GM21528 (cell line): ENCODE data around the gene RAPGEF6.
"Not testable (repeated sequence)": the region's sequence is repeated elsewhere in the genome, so short reads cannot be mapped to it uniquely, and the experiment has no call there.

Source experiments
- ATAC-seq: cut with Tn5 transposase; IDR thresholded peaks from one replicate; pipeline ENCODE4 v1.9.1; 2021; ENCODE audit warnings: mild to moderate bottlenecking, moderate library complexity; ENCODE audit not compliant: unreplicated experiment, low FRiP score

RAPGEF6 gene

DNA sequence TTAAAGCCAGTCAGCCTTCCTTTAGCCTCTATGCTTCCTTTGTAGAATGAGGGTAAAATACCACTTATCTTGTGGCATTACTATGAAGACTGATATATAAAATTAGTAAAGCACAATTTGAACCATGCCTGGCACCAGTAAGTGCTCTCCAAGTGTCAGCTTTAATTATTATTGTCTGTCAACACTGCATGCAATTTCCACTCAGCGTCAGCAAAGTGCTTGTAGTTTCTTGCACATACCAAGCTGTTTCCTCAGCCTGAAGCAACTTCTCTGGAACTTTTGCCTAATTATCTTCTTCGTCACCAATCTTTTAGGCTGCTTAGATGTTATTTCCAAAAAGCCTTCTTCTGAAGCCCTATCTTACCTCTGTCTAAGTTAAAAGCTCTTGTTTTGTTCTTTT is 193.8 kb downstream of the RAPGEF6 start:
- no peak for ATAC-seq

GRCh38 chr5:131436081-131436480 is 198.9 kb downstream of the RAPGEF6 start:
- no peak for ATAC-seq

- no peak for ATAC-seq
These were observed 201.9 kb downstream of the RAPGEF6 start for GRCh38 chr5:131433109-131433508.

DNA sequence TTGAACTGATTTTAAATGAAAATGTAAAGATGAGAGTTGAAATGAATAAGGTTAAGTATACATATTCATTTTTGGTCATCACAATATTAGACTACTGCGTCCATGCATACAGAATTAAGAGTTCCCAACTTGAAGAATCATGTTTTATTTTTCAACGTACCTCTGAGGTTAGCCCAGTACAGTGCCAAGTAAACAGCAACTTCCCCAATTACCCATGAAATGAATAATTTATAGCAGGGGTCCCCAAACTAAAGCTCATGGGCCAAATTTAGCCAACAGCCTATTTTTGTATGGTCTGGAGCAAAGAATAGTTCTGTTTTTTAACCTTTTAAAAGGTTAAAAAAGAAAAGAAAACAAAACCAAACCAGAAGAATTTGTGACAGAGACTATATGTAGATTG is 203.2 kb downstream of the RAPGEF6 start:
- no peak for ATAC-seq

GRCh38 chr5:131430794-131431193 is 204.2 kb downstream of the RAPGEF6 start:
- ATAC-seq = no peak

DNA sequence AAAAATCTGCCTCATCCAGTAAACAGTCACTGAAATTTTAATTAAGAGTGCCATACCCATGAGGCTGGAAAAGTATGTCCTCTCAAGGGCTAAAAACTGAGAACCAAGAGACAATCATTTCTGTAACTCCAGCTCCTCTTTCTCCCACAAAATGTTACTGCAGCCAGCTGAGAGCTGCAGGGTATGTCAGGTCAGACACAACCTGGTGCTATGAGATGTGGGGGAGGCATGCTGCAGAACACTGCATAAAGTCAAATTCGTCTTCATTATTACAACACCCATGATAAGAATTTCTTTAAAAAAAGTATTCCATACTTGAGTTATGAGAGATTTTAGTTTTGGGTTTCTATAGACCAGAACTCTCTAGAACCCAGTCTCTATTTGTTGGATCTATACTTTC is 209.0 kb downstream of the RAPGEF6 start:
- ATAC-seq = no peak

- ATAC-seq = no peak
These were observed 212.0 kb downstream of the RAPGEF6 start for GRCh38 chr5:131423056-131423455.

DNA sequence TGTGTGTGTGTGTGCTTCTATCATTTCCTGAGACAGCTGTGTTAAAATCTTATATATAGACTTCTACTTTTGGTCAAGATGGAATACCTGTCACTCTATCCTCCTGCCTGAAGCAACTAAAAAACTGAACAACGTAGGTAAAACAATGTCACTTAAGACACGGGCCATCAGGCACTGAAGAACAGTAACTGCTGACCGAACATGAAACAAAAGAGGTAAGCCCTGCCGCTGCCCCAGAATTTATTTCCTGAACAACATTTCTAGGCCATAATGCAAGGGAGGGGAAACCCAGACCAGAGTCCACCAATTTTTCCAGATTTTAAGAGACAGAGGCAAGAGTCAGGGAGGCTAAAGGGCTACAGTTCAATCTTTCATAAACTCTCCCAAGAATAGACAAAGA is 215.2 kb downstream of the RAPGEF6 start:
- ATAC-seq = no peak

DNA sequence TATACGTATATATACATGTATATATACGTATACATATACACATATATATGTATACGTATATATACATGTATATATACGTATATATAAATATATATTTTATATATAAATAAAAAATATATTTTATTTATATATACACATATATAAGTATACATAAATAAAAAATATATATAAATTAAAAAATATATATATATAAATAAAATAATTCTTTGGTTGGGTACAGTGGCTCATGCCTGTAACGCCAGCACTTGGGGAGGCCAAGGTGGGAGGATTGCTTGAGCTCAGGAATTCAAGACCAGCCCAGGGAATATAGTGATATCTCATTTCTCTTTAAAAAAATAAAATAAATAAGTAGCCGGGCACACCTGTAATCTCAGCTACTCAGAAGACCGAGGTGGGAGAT is 216.2 kb downstream of the RAPGEF6 start:
- ATAC-seq = no peak

DNA sequence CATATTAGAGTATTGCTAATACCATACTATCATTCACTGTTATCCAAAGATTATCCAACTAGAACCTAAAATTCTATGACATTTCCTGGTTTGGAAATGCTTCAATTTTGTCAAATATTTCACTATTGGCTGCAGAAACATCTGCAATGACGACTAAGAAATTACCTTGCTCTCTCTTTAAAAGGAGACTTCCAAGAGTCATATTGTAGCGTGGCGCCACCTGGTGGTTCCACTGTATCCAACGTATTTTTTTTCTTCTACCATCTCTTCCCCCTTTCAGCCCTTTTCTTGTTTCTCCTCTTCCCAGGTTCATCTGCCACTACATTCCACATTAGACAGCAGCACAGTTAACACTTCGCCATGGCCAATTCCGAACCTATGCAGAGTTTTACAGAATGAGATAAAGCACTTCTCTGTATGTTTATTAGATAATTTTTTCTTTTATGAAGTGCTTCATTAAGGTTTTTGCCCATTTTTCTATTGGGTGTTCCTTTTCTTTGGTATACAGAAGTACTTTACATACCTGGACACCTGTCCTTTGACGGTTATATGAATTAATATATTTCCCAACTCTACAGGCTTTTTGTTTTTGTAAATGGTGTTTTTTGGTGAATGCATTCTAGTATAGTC is 217.7 kb downstream of the RAPGEF6 start:
- ATAC-seq = peak; percentile 47

DNA sequence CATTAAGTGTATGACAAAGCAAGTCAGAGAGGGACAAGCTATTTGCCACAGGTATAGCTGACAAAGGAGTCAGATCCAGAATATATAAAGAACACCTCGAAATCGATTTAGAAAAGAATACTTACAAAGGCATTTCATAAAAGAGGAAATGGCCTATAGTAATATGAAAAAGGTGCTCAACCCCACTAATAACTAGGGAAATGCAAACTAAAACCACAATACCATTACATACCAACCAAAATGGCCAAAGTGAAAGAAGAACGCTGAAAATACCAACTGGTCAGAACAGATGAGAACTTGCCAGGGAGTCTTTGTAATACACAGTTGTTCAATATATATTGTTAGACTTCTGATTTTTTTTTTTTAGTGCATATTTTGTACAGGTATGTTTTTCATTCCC is 218.3 kb downstream of the RAPGEF6 start:
- ATAC-seq = peak; percentile 82

GRCh38 chr5:131413605-131414559 is 221.1 kb downstream of the RAPGEF6 start:
- peak; percentile 78 for ATAC-seq

DNA sequence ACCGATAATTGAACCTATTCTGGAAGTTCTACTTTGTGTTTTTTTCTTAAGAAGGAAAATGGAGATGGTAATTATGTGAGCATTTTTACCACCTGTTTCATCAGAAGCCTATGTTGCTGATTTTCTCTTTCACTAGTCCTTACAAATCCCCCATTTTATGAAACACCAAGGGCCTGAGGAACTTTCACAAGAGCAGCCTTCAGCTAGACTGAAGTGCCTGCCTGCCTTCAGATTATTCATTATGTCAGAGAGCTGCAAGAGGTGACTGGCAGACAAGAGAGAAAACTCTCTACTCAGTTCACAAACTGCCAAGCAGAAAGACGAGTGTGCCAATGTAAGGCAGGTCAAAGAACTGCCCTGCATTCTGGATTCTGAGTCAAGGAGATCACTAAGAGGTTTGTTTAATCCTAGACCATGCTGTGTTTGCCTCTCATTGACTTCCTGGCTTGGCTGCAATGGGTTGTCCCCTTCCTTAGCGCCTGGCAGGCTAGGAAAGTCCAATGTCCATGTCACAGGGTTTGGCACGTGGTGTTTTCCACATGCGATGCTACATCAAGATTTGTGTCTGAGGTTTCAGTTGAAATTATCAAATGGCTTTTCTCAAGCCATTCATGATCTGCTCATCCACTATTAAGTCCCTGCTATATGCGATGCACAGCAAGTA is 227.9 kb downstream of the RAPGEF6 start:
- ATAC-seq = no peak

DNA sequence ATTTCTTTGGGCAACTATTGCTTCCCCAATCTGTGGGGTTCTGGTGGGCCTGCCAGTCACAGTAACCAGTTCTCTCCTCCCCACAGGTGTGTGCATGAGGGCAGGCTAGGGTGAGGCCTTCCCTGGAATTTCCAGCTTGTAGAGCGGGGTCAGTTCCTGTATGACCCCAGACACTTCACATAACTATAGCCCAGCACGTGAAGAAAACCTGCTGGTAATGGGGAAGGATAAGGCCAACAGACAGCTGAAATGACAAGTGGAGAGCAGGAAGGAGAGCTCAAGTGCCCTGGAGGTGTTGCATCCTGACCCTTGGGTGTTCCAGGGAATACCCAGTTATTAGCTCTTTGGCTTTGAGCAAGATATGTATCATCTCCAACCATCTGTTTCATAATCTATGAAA is 229.0 kb downstream of the RAPGEF6 start:
- ATAC-seq = no peak

DNA sequence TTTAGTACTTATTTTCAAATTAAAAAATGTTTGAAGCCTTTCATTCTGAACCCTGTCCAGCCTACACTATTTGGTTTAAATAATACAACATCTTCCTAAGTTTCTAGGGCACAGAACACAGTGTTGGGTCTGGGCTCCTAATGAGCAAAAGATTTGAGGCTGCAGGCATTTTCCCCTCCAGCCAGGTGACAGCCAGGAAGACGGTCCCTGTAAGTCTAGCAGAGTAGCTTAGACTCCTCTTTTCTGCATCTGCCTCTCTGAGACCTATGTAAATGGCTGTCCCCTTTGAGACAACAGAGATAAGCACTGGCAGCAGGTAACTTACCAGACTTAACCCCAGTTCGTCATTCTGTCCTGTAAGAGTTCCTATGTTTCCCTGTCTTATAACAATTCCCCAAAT is 229.4 kb downstream of the RAPGEF6 start:
- ATAC-seq = no peak

GRCh38 chr5:131400585-131400984 is 234.4 kb downstream of the RAPGEF6 start:
- ATAC-seq = no peak

DNA sequence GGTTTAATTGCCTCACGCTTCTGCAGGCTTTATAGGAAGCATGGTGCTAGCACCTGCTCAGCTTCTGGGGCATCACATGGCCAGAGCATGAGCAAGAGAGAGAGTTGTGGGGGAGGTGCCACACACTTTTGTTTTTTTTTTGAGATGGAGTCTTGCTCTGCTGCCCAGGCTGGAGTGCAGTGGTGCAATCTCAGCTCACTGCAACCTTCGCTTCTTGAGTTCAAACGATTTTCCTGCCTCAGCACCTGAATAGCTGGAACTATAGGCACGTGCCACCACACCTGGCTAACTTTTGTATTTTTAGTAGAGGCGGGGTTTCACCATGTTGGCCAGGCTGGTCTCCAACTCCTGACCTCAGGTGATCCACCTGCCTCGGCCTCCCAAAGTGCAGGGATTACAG is 236.0 kb downstream of the RAPGEF6 start:
- not testable (repeated sequence) for ATAC-seq

DNA sequence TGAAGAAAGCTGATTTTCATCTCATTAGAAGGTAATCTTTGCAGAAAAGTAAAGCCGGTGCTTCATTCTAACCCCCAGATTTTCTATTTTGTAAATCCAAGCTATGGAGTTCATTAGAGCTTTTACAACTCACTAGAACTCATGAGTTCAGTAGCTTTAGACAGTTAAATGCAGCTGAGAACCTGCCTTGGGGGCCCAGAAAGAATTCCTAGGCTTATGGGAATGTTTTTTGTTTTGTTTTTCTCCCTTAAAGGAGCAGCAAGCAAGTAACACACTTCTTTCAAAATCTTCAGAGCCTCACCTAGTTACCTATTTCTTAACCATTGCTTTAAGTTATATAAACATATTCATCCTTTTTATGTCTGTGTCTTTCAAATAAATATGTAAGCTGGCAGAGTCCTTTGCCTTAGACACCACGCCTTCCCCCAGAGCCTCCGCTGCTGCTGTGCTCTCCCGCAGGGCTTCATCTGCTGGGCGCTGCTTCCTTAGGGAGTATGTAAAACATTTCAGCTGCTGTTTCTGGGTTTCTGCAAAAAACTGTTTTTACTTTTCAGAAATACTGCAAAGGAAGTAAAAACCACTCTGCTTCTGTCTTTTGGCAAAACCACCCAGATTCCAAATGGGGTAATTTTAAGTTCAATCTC is 238.3 kb downstream of the RAPGEF6 start:
- ATAC-seq = no peak

GRCh38 chr5:131396015-131396414 is 239.0 kb downstream of the RAPGEF6 start:
- peak; percentile 85 for ATAC-seq

- ATAC-seq = peak; percentile 72
These were observed 240.9 kb downstream of the RAPGEF6 start for GRCh38 chr5:131394128-131394527.

GRCh38 chr5:131393498-131393968 is 241.5 kb downstream of the RAPGEF6 start:
- no peak for ATAC-seq
